H1 (cell line): ENCODE data around the gene MLF1. TPM values are rescaled to one million over a fixed set of nuclear protein-coding genes. Genes with fewer than 3 reads are reported as not detected.

Source experiments
- ASH2L ChIP-seq: fragments of 200-600, 300-600 bp; sonication (generic); IDR thresholded peaks from one replicate; pipeline ENCODE4 v1.7.1; 2017; ENCODE audit warnings: low read length
- BRCA1 ChIP-seq: IDR thresholded peaks from 2 replicates; pipeline ENCODE4 v1.6.1; 2012; ENCODE audit warnings: low read depth, low read length, improper control_type of control experiment
- CHD7 ChIP-seq: fragments of 300-600 bp; sonication (generic); IDR thresholded peaks from 2 replicates; pipeline ENCODE4 v1.7.1; 2012; ENCODE audit warnings: low read length, moderate library complexity, mild to moderate bottlenecking, inconsistent platforms; ENCODE audit not compliant: insufficient replicate concordance
- EGR1 ChIP-seq: IDR thresholded peaks from 2 replicates; pipeline ENCODE4 v1.6.1; 2011; ENCODE audit warnings: low read depth, low read length, borderline replicate concordance
- KDM4A ChIP-seq: IDR thresholded peaks from one replicate; pipeline ENCODE4 v1.7.1; 2012; ENCODE audit warnings: low read depth, mild to moderate bottlenecking, moderate library complexity, low read length, inconsistent platforms; ENCODE audit not compliant: severe bottlenecking
- SUZ12 ChIP-seq: fragments of 200-600 bp; sonication (generic); IDR thresholded peaks from 2 replicates; pipeline ENCODE4 v1.6.1; 2012; ENCODE audit warnings: mild to moderate bottlenecking, inconsistent platforms, low read length, moderate library complexity, mixed read lengths
- TAF7 ChIP-seq: optimal IDR thresholded peaks from 2 replicates; pipeline ENCODE3; 2011; ENCODE audit warnings: low read depth, mild to moderate bottlenecking, inconsistent platforms, low read length, moderate library complexity, borderline replicate concordance
- polyA plus RNA-seq, 7 experiments: library from polyadenylated mRNA; depleted of rRNA in 3 of 7; stranded (reverse) in 5 of 7; unstranded in 2 of 7; fragments of >200 nt in 5 of 7; fragments of 200-250 nt in 2 of 7; gene quantifications; 1 replicate in 5 of 7; 2 replicates in 1 of 7; 4 replicates in 1 of 7; pipeline versions ENCODE4 v1.2.1 to v1.2.3, GENCODE V29; 2011 to 2013; ENCODE audit warnings: missing spikeins in 2 of 7, mixed read lengths in 2 of 7
- total RNA-seq: library from RNA; stranded (reverse); fragmentation: NEBNext Ultra II Directional; extraction: Animal tissue kit (Norgen Biotek cat#: 25700); gene quantifications from 2 replicates; pipeline ENCODE4 v1.2.1, GENCODE V29; 2021

Gene MLF1
- total and polyA plus RNA-seq, 2 of the 8 experiments (the other 6 are each of a cell fraction or from before 2014, with no cell fraction given), result 13.4 to 48.9 TPM

GRCh38 chr3:158562674-158563073, 8.3 kb upstream of the MLF1 start (continued):
- no peak for TF ChIP-seq CHD7
- TF ChIP-seq TAF7, result no peak
- TF ChIP-seq SUZ12, result no peak
- TF ChIP-seq KDM4A, result no peak
- no peak for TF ChIP-seq BRCA1
- TF ChIP-seq EGR1, result no peak
- TF ChIP-seq ASH2L, result no peak
